Gastrocnemius medialis (tissue), 4 donors: ENCODE results near the gene ATP10A. TPM values are rescaled to one million over a fixed set of nuclear protein-coding genes. Genes with fewer than 3 reads are reported as not detected.

Experiments used
- ATAC-seq, 2 donors: fragments of 150-250 bp; one replicate each; pipeline ENCODE4 v1.9.1; 2016
- DNase-seq, 2 donors: peaks; one replicate each; pipeline ENCODE4 v3.0.0-alpha.2; 2019
- H3K27ac ChIP-seq, 4 donors: fragments of 200-600 bp; sonication (generic); 1 replicate in 1 of 4; 2 replicates in 3 of 4; pipeline ENCODE4 v1.5.1; 2016 to 2018; ENCODE audit warnings: mild to moderate bottlenecking in 2 of 4, moderate library complexity in 1 of 4
- H3K27me3 ChIP-seq, 3 donors: fragments of 200-600 bp; sonication (generic) in 2 of 3; 1 replicate in 1 of 3; 2 replicates in 2 of 3; pipeline versions ENCODE4 v1.5.1 to v1.6.0; 2016 to 2019; ENCODE audit warnings: mild to moderate bottlenecking in 1 of 3, moderate library complexity in 1 of 3
- H3K36me3 ChIP-seq, 2 donors: fragments of 200-600 bp; sonication (generic) in 1 of 2; one replicate each; pipeline ENCODE4 v1.5.1; 2017 to 2018
- H3K4me1 ChIP-seq, 2 donors: fragments of 200-600 bp; sonication (generic) in 1 of 2; one replicate each; pipeline ENCODE4 v1.5.1; 2016 to 2017; ENCODE audit warnings: mild to moderate bottlenecking in 2 of 2
- H3K4me3 ChIP-seq, 4 donors: fragments of 200-600 bp; sonication (generic) in 3 of 4; 1 replicate in 1 of 4; 2 replicates in 3 of 4; pipeline ENCODE4 v1.5.1; 2016 to 2019; ENCODE audit warnings: mild to moderate bottlenecking in 2 of 4
- H3K9me3 ChIP-seq, 3 donors: fragments of 200-600 bp; sonication (generic) in 2 of 3; 1 replicate in 1 of 3; 2 replicates in 2 of 3; pipeline ENCODE4 v1.5.1; 2016 to 2019
- CTCF ChIP-seq, 5 experiments: fragments of 450-650 bp in 3 of 5; fragments of 200-600 bp in 2 of 5; sonication (generic) in 2 of 5; IDR thresholded peaks in 4 of 5; conservative IDR thresholded peaks in 1 of 5; 1 replicate in 4 of 5; 2 replicates in 1 of 5; pipeline ENCODE4 v1.5.1; 2016 to 2019; ENCODE audit warnings: antibody characterized with exemption in 5 of 5, mild to moderate bottlenecking in 3 of 5, moderate library complexity in 3 of 5
- POLR2A ChIP-seq, 2 donors: fragments of 450-650 bp; IDR thresholded peaks; one replicate each; pipeline ENCODE4 v1.6.1; 2017; ENCODE audit warnings: antibody characterized with exemption in 2 of 2, mild to moderate bottlenecking in 2 of 2, moderate library complexity in 2 of 2
- in situ Hi-C, 4 donors: fragments of 200-750 bp; cut with MboI; loops; one replicate each; pipeline versions ENCODE4 v1.15.0 to v1.8.0; 2017; ENCODE audit warnings: low sequenced_read_pairs in 4 of 4
- intact Hi-C: fragments of 100-400 bp; cut with DNase I; formaldehyde crosslinking; loops from one replicate; pipeline ENCODE4 v1.15.1; 2023; ENCODE audit warnings: low total_unique reads
- total RNA-seq, 4 donors: library from RNA; depleted of rRNA; stranded (reverse); fragments of >200 nt; gene quantifications; one replicate each; pipeline versions ENCODE4 v1.1.0 to v1.2.3, GENCODE V29; 2016

The ATP10A gene
- total RNA-seq, 4 donors from 2014 or later, result 0.36 to 0.56 (median 0.47) TPM

- Histone ChIP-seq H3K9me3 (no peaks in the 10 kb centered on the region), H3K4me1 (peaks cover 0 to 8% of the 10 kb centered on the region in 2 donors), H3K27me3 (no peaks in the 10 kb centered on the region), H3K4me3 (no peak overlapping the region), H3K36me3 (no peaks in the 10 kb centered on the region), H3K27ac (no peak overlapping the region)
- TF ChIP-seq CTCF (IDR thresholded peaks at IDR 0.05 in 4 of 5, conservative IDR thresholded peaks at IDR 0.05 in 1 of 5), result no peak
- TF ChIP-seq POLR2A (IDR thresholded peaks at IDR 0.05), result no peak
- in situ Hi-C loops (no loop called here), intact Hi-C loops (no loop called here)
- DNase-seq (no peak), ATAC-seq (no peak)
Measured at GRCh38 chr15:25795712-25796111, 67.4 kb downstream of the ATP10A start.

- no peak for DNase-seq
- no peaks in the 10 kb centered on the region for H3K9me3 ChIP-seq
- ATAC-seq, result no peak
- no peak overlapping the region for H3K27ac ChIP-seq
- no peaks in the 10 kb centered on the region for H3K27me3 ChIP-seq
- peaks cover 0 to 8% of the 10 kb centered on the region in 2 donors for H3K4me1 ChIP-seq
- TF ChIP-seq POLR2A (IDR thresholded peaks at IDR 0.05) (no peak), CTCF (IDR thresholded peaks at IDR 0.05 in 4 of 5, conservative IDR thresholded peaks at IDR 0.05 in 1 of 5) (no peak)
- in situ Hi-C loops (no loop called here), intact Hi-C loops (no loop called here)
- no peak overlapping the region for H3K4me3 ChIP-seq
- no peaks in the 10 kb centered on the region for H3K36me3 ChIP-seq
Measured at GRCh38 chr15:25795061-25795460, 68.1 kb downstream of the ATP10A start.

- in situ Hi-C loops, result no loop called here
- no peak for DNase-seq
- no peak for ATAC-seq
- H3K4me1 ChIP-seq, result peaks cover 0 to 8% of the 10 kb centered on the region in 2 donors
- no peaks in the 10 kb centered on the region for H3K27me3 ChIP-seq
- no peaks in the 10 kb centered on the region for H3K36me3 ChIP-seq
- no peaks in the 10 kb centered on the region for H3K9me3 ChIP-seq
- intact Hi-C loops, result no loop called here
- H3K4me3 ChIP-seq, result no peak overlapping the region
- H3K27ac ChIP-seq, result no peak overlapping the region
- TF ChIP-seq CTCF (IDR thresholded peaks at IDR 0.05 in 4 of 5, conservative IDR thresholded peaks at IDR 0.05 in 1 of 5) (no peak), POLR2A (IDR thresholded peaks at IDR 0.05) (no peak)
Measured at GRCh38 chr15:25793354-25794050, 69.6 kb downstream of the ATP10A start.

DNA sequence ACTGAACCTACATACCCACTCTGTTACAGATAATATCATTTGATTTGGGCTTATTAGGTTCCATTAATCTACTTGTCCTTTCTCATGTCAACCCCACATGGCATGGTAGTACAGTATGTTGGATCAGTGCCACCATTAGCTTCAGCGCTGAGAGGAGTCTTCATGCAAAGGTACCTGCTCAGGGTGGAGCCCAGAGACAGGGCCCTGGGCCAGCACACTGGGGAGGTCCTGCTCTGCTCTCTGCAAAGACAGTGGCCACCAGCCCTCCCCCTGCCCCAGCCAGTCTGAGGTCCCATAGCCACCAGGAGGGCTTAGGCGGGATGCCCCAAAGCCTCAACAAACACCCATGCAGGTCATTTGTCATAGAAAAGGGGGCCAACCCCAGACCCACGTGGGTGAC lies 71.0 kb downstream of the ATP10A start:
- Histone ChIP-seq H3K9me3 (no peaks in the 10 kb centered on the region), H3K27ac (no peak overlapping the region), H3K36me3 (no peaks in the 10 kb centered on the region), H3K4me3 (no peak overlapping the region), H3K27me3 (no peaks in the 10 kb centered on the region), H3K4me1 (peaks cover 0 to 6% of the 10 kb centered on the region in 2 donors)
- no peak for TF ChIP-seq CTCF (IDR thresholded peaks at IDR 0.05 in 4 of 5, conservative IDR thresholded peaks at IDR 0.05 in 1 of 5)
- no peak for TF ChIP-seq POLR2A (IDR thresholded peaks at IDR 0.05)
- ATAC-seq, result no peak
- intact Hi-C loops, result no loop called here
- in situ Hi-C loops, result no loop called here
- no peak for DNase-seq
